Hematopoietic multipotent progenitor cell treated with erythropoietin and hydrocortisone succinate and interleukin-3 and kit ligand, for 6 days (in vitro differentiated cells): ENCODE measurements around the gene A3GALT2.
A peak's percentile ranks its signal among the peaks of the same experiment; 100 is the strongest.

Source experiments
- DNase-seq: peaks from one replicate; pipeline ENCODE4 v3.0.0-alpha.2; 2015

A3GALT2 gene

DNA sequence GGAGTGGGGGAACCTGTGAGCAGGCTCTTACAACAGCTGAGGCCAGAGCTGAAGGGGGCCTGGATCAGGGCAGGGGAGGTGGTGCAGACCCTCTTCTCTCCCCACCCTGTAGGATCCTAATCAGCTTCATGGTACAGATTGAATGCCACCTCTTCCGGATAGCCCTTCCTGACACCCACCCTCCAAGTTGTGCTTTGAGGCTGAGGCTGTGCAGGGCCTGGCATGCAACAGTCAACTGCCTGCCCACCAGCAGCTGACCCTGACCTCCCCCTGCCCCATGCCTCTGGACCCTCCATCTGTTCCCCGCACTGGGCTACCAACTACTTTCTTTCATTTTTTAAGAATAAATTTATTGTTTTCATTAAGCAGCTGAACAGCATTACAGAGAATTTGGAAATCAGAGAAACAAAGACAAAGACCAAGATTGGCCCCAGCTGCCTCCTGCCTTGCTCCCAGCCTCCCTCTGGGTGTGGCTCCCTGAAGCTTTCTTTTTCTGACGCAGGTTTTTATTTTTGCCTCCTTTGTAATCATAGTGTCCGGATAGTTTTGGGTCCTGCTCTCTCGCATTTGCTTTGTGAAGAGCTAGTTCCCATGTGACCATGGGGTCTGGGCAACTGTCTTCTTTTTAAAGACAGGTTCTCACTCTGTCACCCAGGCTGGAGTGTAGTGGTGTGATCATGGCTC, 51.8 kb downstream of the A3GALT2 start:
- no peak for DNase-seq

DNA sequence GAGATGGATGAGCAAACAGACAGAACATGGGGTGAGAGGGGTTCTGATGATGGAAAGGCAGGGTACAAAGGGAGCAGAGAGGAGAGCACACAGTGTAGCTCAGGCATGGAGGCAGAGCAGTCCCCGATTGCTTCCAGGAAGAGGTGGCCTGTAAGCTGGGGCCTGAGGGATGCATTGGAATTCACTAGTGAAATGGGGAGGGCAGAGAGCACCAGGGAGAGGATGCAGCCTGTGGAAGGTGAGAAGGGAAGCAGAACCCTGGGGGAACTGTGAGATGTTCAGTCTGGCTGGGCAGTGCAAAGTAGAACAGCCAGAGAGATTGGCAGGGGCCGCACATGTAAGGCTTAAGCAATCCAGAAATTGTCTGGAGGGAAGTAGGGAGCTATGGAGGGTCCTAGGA, 52.4 kb downstream of the A3GALT2 start:
- DNase-seq, result no peak

DNA sequence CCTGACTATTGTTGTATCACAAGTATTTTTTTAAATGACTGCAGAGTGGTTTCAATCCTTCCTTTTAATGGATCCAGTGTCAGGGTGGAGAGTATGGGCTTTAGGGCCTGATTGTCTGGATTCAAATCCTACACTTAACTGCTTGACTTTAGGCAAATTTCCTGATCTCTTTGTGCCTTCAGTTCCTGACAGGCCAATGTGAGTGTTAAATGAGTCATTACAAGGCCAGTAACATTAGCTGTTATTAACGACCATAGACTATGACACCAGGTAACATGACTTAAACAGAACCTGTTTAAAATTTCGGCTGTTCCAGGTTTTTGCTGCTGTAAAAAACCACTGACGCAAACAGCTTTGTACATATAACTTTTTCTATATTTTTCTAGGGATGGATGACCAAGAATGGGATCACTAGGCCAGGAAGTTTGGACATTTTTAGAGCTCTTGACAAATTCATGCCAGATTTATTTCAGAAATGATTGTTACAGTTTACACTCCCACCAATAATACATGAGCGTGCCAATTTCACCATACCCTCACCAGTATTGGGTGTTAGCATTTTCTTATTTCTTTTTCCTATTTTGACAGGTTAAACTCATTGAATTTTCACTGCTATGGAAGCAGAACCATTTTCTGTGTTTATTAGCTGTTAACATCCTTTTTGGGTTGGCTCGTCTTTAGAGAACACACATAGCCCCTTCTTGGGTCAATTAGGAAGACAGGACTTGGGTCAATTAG, 53.3 kb downstream of the A3GALT2 start:
- DNase-seq, result no peak

DNA sequence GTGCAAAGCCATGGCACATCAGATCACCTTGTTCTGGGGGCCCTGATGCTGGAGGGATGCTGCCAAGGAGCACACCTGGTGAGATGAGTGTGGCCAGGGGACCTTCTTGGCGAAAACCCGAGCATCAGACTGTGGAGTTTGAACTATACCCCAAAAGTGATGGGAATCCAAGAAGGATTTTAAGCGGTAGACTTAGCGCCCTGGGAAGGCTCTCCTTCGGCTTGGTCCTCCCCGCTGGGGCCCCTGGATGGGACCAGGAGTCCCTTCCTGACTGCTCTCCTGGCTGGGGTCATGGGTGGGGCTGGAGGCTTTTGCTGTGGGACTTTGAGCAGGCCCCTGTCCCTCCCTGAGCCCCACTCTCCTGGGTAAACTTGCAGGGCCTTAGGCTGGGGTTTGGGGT, 54.1 kb downstream of the A3GALT2 start:
- DNase-seq, result no peak

DNA sequence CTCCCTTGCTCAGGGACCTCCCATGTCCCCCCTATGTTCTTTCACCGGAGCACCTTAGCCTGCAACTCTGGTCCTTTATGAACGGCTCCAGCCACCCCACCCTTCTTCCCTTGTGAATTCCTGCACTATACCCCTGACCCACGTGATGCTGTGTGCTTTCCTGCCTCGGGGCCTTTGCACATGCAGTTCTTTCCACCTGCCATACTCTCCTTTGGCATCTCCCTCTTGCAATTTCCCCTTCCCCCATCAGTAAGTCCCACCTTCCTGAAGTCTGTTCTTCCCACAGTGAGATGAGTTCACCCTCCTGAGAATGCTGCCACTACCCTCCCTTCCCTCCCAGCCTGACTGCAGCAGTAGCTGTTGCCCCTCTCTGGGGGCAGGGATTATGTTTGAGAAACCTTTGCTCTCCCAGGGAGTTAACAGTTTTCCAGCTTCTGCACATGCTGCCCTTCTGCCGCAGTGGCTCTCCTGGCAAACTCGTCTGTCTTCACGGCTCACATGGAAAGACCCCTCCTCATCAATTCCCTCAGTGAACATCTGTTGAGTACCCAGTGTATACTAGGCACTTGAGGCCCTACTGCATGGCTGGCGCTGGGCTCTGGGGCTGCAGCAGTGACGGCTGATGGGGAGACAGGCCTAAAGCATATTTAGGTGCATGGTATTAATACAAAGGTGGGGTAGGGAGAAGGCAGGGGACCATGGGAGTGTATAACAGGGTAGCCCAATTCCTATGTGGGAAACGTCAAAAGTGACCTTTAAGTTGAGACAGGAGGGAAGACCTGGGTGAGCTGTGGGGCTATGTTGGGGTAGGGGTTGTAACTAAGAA, 54.9 kb downstream of the A3GALT2 start:
- no peak for DNase-seq

DNA sequence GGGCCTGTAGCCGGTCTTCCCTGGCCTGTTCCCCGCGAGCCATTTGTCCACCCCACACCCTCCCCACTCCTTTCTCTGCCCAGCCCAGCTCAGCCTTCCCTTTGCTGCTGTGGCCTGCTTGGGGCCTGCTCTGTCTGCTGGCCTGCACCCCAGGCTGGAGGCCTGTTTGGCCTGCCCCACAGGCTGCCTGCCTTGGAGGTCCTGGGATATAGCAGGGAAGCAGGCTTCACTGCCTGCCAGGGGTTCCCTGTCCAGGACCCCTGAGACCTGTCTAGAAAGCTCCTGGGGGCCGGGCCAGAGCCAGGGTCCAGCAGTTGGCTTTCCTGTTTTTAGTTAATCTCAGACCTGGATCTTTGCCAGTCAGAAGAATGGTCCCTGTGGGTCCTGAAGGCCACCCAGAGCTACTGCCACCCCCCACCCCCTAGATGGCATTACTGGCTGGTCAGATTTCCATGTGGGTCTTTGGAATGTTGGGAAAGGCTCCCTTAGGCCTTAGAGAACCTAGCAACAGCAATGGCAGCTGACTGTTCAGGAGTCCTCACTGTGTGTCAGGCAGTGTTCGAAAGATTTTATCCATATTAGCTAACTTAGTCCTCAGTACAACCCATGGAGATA, 56.9 kb downstream of the A3GALT2 start:
- DNase-seq, result no peak

DNA sequence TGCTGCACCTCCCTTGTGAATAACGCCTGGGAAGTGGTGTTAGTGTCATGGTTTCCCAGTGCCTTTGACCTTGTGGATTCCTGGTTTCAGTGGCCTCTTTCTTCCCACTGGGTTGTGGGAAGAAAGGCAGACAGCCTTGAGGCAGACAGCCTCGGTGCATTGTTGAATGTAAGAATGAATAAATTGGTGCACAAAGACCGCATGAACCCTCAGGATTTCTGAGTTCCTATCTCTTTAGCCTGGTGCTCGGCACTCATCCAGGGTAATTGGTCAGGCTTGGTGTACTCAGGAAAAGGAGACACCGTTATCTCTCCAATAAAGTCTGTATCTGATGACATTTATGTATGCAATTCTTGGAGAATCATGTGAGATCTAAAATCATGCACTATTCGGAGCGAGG, 59.6 kb downstream of the A3GALT2 start:
- DNase-seq, result no peak

DNA sequence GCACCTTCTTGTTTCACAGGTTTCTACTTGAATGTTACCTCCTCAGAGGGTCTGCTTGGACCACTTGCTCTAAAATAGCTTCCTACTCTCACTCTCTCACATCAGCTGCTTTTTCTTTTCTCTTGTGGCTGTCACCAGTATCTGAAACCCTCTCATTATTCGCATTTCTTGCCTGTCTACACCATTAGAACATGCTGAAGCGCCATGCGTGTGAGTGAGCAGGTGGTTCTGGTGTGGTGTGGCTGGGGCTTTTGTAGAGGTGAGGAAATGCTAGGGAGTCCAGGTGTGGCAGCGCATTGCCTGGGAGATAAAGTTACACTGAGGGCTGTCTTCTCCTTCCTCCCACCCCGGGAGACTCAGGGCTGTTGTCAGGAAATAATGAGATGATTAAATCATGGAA, 60.5 kb downstream of the A3GALT2 start:
- DNase-seq, result no peak

DNA sequence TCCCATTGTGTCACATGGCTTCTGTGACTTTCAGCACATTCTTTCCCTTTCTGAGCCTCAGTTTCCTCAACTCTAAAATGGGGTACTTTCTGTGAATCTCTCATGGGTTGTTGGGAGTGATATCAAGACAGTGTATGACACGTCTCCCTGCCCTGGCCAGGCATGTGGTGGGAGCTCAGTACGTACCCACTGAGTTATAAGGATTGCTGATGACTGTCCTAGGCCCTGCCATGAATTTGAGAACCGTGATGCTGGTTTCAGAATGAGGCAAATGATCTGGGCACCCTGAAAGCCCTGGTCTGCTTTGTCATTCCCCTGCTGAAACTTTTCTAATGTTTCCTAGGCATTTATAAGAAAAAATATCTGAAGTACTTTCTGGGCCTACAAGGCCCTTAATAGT, 61.0 kb downstream of the A3GALT2 start:
- DNase-seq, result no peak

DNA sequence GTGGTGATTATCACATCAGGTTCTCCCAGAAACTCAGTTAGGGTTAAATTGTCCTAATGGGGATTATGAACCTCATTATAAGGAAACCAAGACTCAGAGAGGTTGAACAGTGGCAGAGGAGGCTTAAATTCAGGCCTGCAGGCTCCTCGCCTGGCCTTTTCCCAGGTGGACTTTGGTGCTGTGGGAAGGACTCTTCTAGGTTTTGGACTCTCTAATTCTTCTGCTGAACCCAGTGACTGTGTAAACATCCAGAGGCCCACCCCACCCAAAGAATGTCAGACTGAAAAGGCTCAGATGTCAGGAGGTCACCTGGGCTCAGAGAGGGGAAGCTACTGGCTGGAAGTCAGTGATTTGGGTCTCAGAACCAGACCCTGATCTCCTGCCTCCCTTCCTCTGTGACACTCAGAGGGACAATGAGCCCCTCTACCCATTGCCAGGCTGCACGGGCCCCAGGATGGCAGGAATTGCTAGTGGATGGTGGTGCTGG, 62.1 kb downstream of the A3GALT2 start:
- DNase-seq, result no peak

DNA sequence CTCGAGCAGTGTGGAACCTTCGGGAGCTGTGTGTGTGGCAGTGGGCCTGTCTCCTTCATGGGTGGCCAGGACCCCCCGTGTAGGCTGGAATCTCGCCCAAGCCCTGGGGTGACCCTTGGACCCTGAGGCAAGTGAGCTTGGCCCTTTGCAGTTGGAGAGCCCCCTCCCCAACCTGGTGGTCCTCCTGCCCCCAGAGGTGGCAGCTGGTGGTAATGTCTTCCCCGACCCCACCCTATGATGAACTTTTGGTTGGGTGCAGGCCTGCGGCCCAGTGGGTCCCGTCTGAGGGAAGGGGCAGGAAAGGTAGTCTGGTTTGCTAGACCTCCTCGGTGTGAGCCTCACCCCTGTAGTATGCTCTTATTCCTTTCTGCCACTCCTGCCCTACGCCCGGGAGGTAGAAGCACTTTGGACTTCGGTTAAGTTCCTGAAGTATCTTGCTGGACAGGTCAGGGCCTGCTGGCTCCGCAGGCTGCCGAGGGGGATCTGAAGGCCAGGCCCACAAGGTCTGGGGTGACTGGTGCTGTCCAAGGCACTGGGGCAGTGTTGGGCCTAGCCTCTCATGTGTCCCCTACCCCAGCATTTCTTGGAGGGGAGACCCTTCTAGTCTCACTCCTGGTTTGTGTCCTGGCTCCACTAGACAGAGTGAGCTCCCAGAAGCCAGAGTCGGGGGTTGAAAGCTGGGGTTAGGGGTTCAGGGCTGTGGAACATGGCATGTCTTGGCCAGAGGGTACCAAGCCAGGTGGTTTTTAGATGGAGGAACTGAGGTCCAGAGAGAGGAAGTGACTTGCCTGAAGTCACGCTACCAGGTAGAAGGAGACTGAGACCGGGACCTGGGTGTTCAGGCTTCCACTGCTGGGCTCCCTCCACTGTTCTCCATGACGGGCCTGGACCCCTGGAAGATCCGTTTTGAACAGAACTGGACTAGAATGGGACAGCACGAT, 62.9 kb downstream of the A3GALT2 start:
- DNase-seq, result peak; percentile 22

DNA sequence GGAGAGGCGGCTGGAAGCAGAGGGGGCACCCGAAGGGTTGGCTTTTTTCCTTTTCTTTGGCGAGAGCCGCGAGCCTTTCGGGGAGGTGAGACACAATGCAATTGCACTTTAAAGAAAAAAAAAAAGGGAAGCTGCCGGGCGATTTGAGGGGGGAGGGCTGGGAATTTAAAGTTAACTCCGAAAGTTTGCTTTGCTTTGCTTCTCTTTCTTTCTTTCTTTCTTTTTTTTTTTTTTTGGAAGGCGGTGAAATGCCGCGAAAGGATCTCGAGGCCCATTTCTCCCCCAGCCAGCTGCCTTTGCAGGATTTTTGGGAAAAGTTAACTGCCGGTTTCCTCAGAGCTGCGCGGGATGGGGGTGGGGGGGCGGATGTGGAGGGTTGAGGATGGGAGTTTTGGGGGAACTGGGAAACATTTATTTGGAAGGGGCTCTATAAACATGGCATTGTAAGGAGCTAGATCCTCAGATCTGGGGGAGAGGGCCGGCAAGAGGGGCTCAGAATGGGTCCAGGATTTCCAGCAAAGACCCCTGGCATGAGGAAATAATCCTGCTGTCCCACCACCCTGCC, 63.6 kb downstream of the A3GALT2 start:
- DNase-seq, result peak; percentile 17
